GM21381 (cell line): ENCODE results near the gene LCE1B.

Experiments
- ATAC-seq: cut with Tn5 transposase; IDR thresholded peaks from one replicate; pipeline ENCODE4 v1.9.1; 2021; ENCODE audit warnings: mild to moderate bottlenecking, moderate library complexity; ENCODE audit not compliant: unreplicated experiment

Gene LCE1B

DNA sequence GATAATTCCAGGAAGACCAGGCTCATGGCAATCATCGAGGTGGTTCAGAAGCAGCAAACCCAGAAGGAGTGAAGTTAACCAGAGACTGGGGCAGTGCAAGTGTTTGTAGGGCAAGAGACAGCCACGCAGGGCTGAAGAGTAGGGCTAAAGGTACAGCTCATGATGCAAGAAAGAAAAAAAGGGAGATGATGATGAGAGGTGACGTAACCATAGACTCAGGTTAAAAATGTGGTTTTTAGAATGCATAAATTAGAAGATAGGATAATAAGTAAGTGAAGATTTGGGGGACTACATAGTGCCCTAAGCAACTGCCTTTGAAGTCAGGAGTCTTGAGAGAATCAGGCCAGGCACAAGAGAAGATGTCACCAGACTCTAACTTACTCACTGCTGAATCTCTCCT is 48.4 kb downstream of the LCE1B start:
- ATAC-seq: no peak

DNA sequence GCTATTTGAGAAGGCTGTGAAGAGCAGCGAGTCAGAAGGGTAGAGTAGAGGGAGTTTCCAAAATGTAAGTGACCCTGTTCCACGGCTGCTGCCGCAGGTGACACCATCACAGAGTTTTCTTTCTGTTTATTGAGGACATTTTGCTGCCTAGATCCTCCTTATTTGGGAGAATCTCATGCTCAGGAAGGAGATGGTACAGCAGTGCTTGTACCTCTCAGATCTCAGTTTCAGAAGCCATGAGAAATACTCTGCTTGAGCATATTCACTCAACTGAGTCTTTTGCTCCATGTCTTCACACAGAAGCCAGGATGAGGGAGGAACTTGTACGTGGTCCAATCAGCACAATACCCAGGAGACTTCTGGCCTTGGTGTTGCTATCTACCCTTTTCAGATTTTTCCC is 49.6 kb downstream of the LCE1B start:
- no peak for ATAC-seq
